CD14-positive monocyte (primary cell): ENCODE results near the gene FBXL4. TPM values are rescaled to one million over a fixed set of nuclear protein-coding genes. Genes with fewer than 3 reads are reported as not detected.

ENCODE experiments used
- DNase-seq, 3 donors: peaks; one replicate each; pipeline ENCODE4 v3.0.0-alpha.2; 2011 to 2022
- H2AFZ ChIP-seq: 2 replicates; pipeline ENCODE4 v1.6.0; 2012; ENCODE audit warnings: mild to moderate bottlenecking, low read depth, low read length, inconsistent platforms; ENCODE audit not compliant: insufficient read depth, poor library complexity, severe bottlenecking
- H3K27ac ChIP-seq, 2 donors: 1 replicate in 1 of 2; 2 replicates in 1 of 2; pipeline ENCODE4 v1.5.1; 2012 to 2013; ENCODE audit warnings: low read length in 2 of 2, control low read depth in 1 of 2, inconsistent platforms in 1 of 2, low read depth in 1 of 2, mild to moderate bottlenecking in 1 of 2
- H3K27me3 ChIP-seq, 2 donors: one replicate each; pipeline versions ENCODE4 v1.6.0 to v1.6.1; 2011 to 2013; ENCODE audit warnings: low read length in 2 of 2; ENCODE audit not compliant: control insufficient read depth in 2 of 2, insufficient read depth in 2 of 2
- H3K36me3 ChIP-seq, 2 donors: replicated peaks in 1 of 2; 1 replicate in 1 of 2; 2 replicates in 1 of 2; pipeline versions ENCODE4 v1.5.1 to v1.6.1; 2012 to 2013; ENCODE audit warnings: low read length in 2 of 2, control low read depth in 1 of 2, inconsistent platforms in 1 of 2, mild to moderate bottlenecking in 1 of 2; ENCODE audit not compliant: insufficient read depth in 2 of 2, control insufficient read depth in 1 of 2
- H3K4me1 ChIP-seq, 2 donors: 1 replicate in 1 of 2; 2 replicates in 1 of 2; pipeline versions ENCODE4 v1.5.1 to v1.6.1; 2012 to 2013; ENCODE audit warnings: low read length in 2 of 2, control low read depth in 1 of 2, inconsistent platforms in 1 of 2, mild to moderate bottlenecking in 1 of 2, moderate library complexity in 1 of 2; ENCODE audit not compliant: insufficient read depth in 2 of 2, control insufficient read depth in 1 of 2
- H3K4me2 ChIP-seq: replicated peaks from 2 replicates; pipeline ENCODE3; 2012; ENCODE audit warnings: low read length, moderate library complexity, mild to moderate bottlenecking; ENCODE audit not compliant: poor library complexity, severe bottlenecking; ENCODE audit errors: extremely low read depth
- H3K4me3 ChIP-seq, 3 experiments: fragments of 200-600 bp in 1 of 3; sonication (generic) in 1 of 3; replicated peaks in 1 of 3; 1 replicate in 2 of 3; 2 replicates in 1 of 3; pipeline ENCODE4 v1.5.1; 2011 to 2013; ENCODE audit warnings: low read length in 3 of 3, mild to moderate bottlenecking in 3 of 3, control low read depth in 2 of 3, low read depth in 2 of 3, inconsistent platforms in 1 of 3, moderate library complexity in 1 of 3
- H3K79me2 ChIP-seq: 2 replicates; pipeline ENCODE4 v1.6.0; 2012; ENCODE audit warnings: mild to moderate bottlenecking, control low read depth, inconsistent platforms, low read length, moderate library complexity; ENCODE audit not compliant: insufficient read depth
- H3K9ac ChIP-seq: 2 replicates; pipeline ENCODE4 v1.6.0; 2017; ENCODE audit warnings: low read length, mild to moderate bottlenecking; ENCODE audit not compliant: insufficient read depth, poor library complexity, severe bottlenecking
- H3K9me3 ChIP-seq, 2 donors: replicated peaks in 1 of 2; 1 replicate in 1 of 2; 2 replicates in 1 of 2; pipeline versions ENCODE4 v1.5.1 to v1.6.1; 2012 to 2013; ENCODE audit warnings: low read length in 2 of 2, control low read depth in 1 of 2; ENCODE audit not compliant: control insufficient read depth in 1 of 2, insufficient read depth in 1 of 2
- H4K20me1 ChIP-seq: 2 replicates; pipeline ENCODE4 v1.6.0; 2012; ENCODE audit warnings: mild to moderate bottlenecking, low read length, control low read depth, moderate library complexity; ENCODE audit not compliant: insufficient read depth
- H3K27ac Mint-ChIP-seq, 7 donors: one replicate each; pipeline ENCODE4 v1.8.0; 2020; ENCODE audit warnings: mild to moderate bottlenecking in 7 of 7, mixed read lengths in 7 of 7, moderate library complexity in 6 of 7, inconsistent platforms in 2 of 7
- H3K27me3 Mint-ChIP-seq, 3 donors: one replicate each; pipeline ENCODE4 v1.8.0; 2021 to 2022; ENCODE audit warnings: low read depth in 3 of 3, mild to moderate bottlenecking in 3 of 3, mixed read lengths in 3 of 3, moderate library complexity in 3 of 3, inconsistent platforms in 1 of 3
- H3K36me3 Mint-ChIP-seq, 2 donors: one replicate each; pipeline ENCODE4 v1.8.0; 2020; ENCODE audit warnings: mixed read lengths in 2 of 2, inconsistent platforms in 1 of 2, mild to moderate bottlenecking in 1 of 2
- H3K4me1 Mint-ChIP-seq: one replicate; pipeline ENCODE4 v1.8.0; 2020; ENCODE audit warnings: mild to moderate bottlenecking, mixed read lengths
- H3K4me3 Mint-ChIP-seq, 2 donors: one replicate each; pipeline ENCODE4 v1.8.0; 2020; ENCODE audit warnings: mild to moderate bottlenecking in 2 of 2, mixed read lengths in 2 of 2, moderate library complexity in 1 of 2
- H3K9me3 Mint-ChIP-seq, 7 donors: one replicate each; pipeline ENCODE4 v1.8.0; 2020 to 2022; ENCODE audit warnings: mixed read lengths in 7 of 7, mild to moderate bottlenecking in 6 of 7, moderate library complexity in 6 of 7, inconsistent platforms in 2 of 7
- CTCF ChIP-seq: fragments of 200-600 bp; IDR thresholded peaks from one replicate; pipeline ENCODE4 v1.8.0; 2022; ENCODE audit warnings: antibody characterized with exemption, mild to moderate bottlenecking
- WGBS: methylation state at CpG from one replicate; pipeline ENCODE4 v1.1.5; 2013; ENCODE audit warnings: missing lambda C conversion rate; ENCODE audit not compliant: insufficient coverage; 5-methylcytosine and 5-hydroxymethylcytosine counted together
- intact Hi-C, 2 donors: fragments of 100-400 bp; cut with micrococcal nuclease; formaldehyde crosslinking; loops; one replicate each; pipeline versions ENCODE4 v1.15.0 to v1.15.1; 2023
- polyA plus RNA-seq, 3 donors: library from polyadenylated mRNA; depleted of rRNA in 1 of 3; unstranded in 2 of 3; stranded (reverse) in 1 of 3; fragments of 300-500 nt in 2 of 3; fragments of >200 nt in 1 of 3; fragmentation: Illumina TruSeq in 2 of 3; gene quantifications; 1 replicate in 2 of 3; 2 replicates in 1 of 3; pipeline ENCODE4 v1.2.3, GENCODE V29; 2012 to 2021

Gene FBXL4
- polyA plus RNA-seq, 3 donors: 5.7 to 10.9 (median 8.6) TPM

GRCh38 chr6:98981473-98981872 is 33.7 kb upstream of the FBXL4 start:
- no peak overlapping the region for H3K4me3 Mint-ChIP-seq
- Histone ChIP-seq H3K9ac (no peak overlapping the region), H4K20me1 (no peaks in the 10 kb centered on the region), H3K4me3 (no peak overlapping the region), H3K9me3 (no peaks in the 10 kb centered on the region), H3K4me2 (no peak overlapping the region), H3K36me3 (no peaks in the 10 kb centered on the region), H3K27me3 (no peaks in the 10 kb centered on the region), H3K79me2 (no peaks in the 10 kb centered on the region), H3K27ac (no peak overlapping the region), H3K4me1 (no peaks in the 10 kb centered on the region), H2AFZ (no peak overlapping the region)
- H3K27ac Mint-ChIP-seq: no peak overlapping the region
- intact Hi-C loops: no loop called here
- WGBS: no CpG with 5 or more reads among the region's 1 CpG
- no peaks in the 10 kb centered on the region for H3K9me3 Mint-ChIP-seq
- no peaks in the 10 kb centered on the region for H3K36me3 Mint-ChIP-seq
- TF ChIP-seq CTCF: no peak
- DNase-seq: no peak
- H3K4me1 Mint-ChIP-seq: no peaks in the 10 kb centered on the region
- no peaks in the 10 kb centered on the region for H3K27me3 Mint-ChIP-seq

GRCh38 chr6:98980819-98981218 is 33.1 kb upstream of the FBXL4 start:
- no peak for TF ChIP-seq CTCF
- no peaks in the 10 kb centered on the region for H3K9me3 Mint-ChIP-seq
- H3K4me3 ChIP-seq: no peak overlapping the region
- no peak for DNase-seq
- 95% methylated on average over 1 of the region's 2 CpGs for WGBS
- H3K4me2 ChIP-seq: no peak overlapping the region
- no peaks in the 10 kb centered on the region for H3K36me3 ChIP-seq
- H3K79me2 ChIP-seq: no peaks in the 10 kb centered on the region
- no peaks in the 10 kb centered on the region for H3K27me3 Mint-ChIP-seq
- H3K9ac ChIP-seq: no peak overlapping the region
- H3K9me3 ChIP-seq: no peaks in the 10 kb centered on the region
- H3K27ac ChIP-seq: no peak overlapping the region
- intact Hi-C loops: no loop called here
- no peaks in the 10 kb centered on the region for H4K20me1 ChIP-seq
- H3K4me1 ChIP-seq: no peaks in the 10 kb centered on the region
- H2AFZ ChIP-seq: no peak overlapping the region
- no peaks in the 10 kb centered on the region for H3K36me3 Mint-ChIP-seq
- H3K4me1 Mint-ChIP-seq: no peaks in the 10 kb centered on the region
- H3K4me3 Mint-ChIP-seq: no peak overlapping the region
- no peaks in the 10 kb centered on the region for H3K27me3 ChIP-seq
- no peak overlapping the region for H3K27ac Mint-ChIP-seq
